ENCODE results near the gene CST7.
"Not testable (repeated sequence)": the region's sequence is repeated elsewhere in the genome, so short reads cannot be mapped to it uniquely, and the experiment has no call there.

Gene CST7

GRCh38 chr20:24930724-24931688 lies 18.1 kb upstream of the CST7 start:
- H3K27ac ChIP-seq (ENCODE audit: low read depth, low read length, poor library complexity, severe bottlenecking); H2AFZ ChIP-seq (ENCODE audit: low read length); H3K4me3 ChIP-seq (ENCODE audit: low read depth, low read length, poor library complexity, severe bottlenecking); H4K20me1 ChIP-seq (ENCODE audit: insufficient read depth, low read length); H3K9me2 ChIP-seq (ENCODE audit: low read depth, low read length); H3K9ac ChIP-seq (ENCODE audit: low read length); H3K36me3 ChIP-seq (ENCODE audit: insufficient read depth, low read length); H3K4me1 ChIP-seq (ENCODE audit: insufficient read depth, low read length, severe bottlenecking); H3K27me3 ChIP-seq (ENCODE audit: insufficient read depth, low read length); H3F3A ChIP-seq (ENCODE audit: insufficient read depth, low read length); H3K79me2 ChIP-seq (ENCODE audit: insufficient read depth, low read length); H3K4me2 ChIP-seq (ENCODE audit: low read length); H3K9me3 ChIP-seq (ENCODE audit: low read length): not testable (repeated sequence)
- TF ChIP-seq CTCF (IDR thresholded peaks at IDR 0.05; ENCODE audit: low read length), result peak; percentile 54

- H3F3A ChIP-seq (ENCODE audit: insufficient read depth, low read length); H2AFZ ChIP-seq (ENCODE audit: low read length); H4K20me1 ChIP-seq (ENCODE audit: insufficient read depth, low read length); H3K9ac ChIP-seq (ENCODE audit: low read length); H3K4me1 ChIP-seq (ENCODE audit: insufficient read depth, low read length, severe bottlenecking); H3K9me2 ChIP-seq (ENCODE audit: low read depth, low read length); H3K4me2 ChIP-seq (ENCODE audit: low read length); H3K27ac ChIP-seq (ENCODE audit: low read depth, low read length, poor library complexity, severe bottlenecking); H3K27me3 ChIP-seq (ENCODE audit: insufficient read depth, low read length); H3K79me2 ChIP-seq (ENCODE audit: insufficient read depth, low read length); H3K36me3 ChIP-seq (ENCODE audit: insufficient read depth, low read length); H3K4me3 ChIP-seq (ENCODE audit: low read depth, low read length, poor library complexity, severe bottlenecking); H3K9me3 ChIP-seq (ENCODE audit: low read length): not testable (repeated sequence)
These were observed 17.2 kb upstream of the CST7 start for GRCh38 chr20:24931893-24932292.

- H4K20me1 ChIP-seq (ENCODE audit: insufficient read depth, low read length), result no peaks in the 10 kb centered on the region
- no peaks in the 10 kb centered on the region for H3K9me2 ChIP-seq (ENCODE audit: low read depth, low read length)
- H3K4me3 ChIP-seq (ENCODE audit: low read depth, low read length, poor library complexity, severe bottlenecking), result no peak overlapping the region
- H3K79me2 ChIP-seq (ENCODE audit: insufficient read depth, low read length), result no peaks in the 10 kb centered on the region
- no peak overlapping the region for H2AFZ ChIP-seq (ENCODE audit: low read length)
- no peaks in the 10 kb centered on the region for H3F3A ChIP-seq (ENCODE audit: insufficient read depth, low read length)
- H3K4me2 ChIP-seq (ENCODE audit: low read length), result no peak overlapping the region
- no peak overlapping the region for H3K9ac ChIP-seq (ENCODE audit: low read length)
- H3K27me3 ChIP-seq (ENCODE audit: insufficient read depth, low read length), result no peaks in the 10 kb centered on the region; the same call in 1 of the 2 replicates
- TF ChIP-seq CTCF (IDR thresholded peaks at IDR 0.05; ENCODE audit: low read length), result no peak
- no peak for TF ChIP-seq EZH2 (IDR thresholded peaks at IDR 0.05; ENCODE audit: borderline replicate concordance, low read length)
- H3K9me3 ChIP-seq (ENCODE audit: low read length), result no peaks in the 10 kb centered on the region
- H3K36me3 ChIP-seq (ENCODE audit: insufficient read depth, low read length), result no peaks in the 10 kb centered on the region
- H3K4me1 ChIP-seq (ENCODE audit: insufficient read depth, low read length, severe bottlenecking), result no peaks in the 10 kb centered on the region
- H3K27ac ChIP-seq (ENCODE audit: low read depth, low read length, poor library complexity, severe bottlenecking), result no peak overlapping the region
These were observed 15.7 kb upstream of the CST7 start for GRCh38 chr20:24933266-24933908.
